Measurements from ENCODE around the gene ADD3.
A peak's percentile ranks its signal among the peaks of the same experiment; 100 is the strongest.
"Not testable (repeated sequence)": the region's sequence is repeated elsewhere in the genome, so short reads cannot be mapped to it uniquely, and the experiment has no call there.

The ADD3 gene

DNA sequence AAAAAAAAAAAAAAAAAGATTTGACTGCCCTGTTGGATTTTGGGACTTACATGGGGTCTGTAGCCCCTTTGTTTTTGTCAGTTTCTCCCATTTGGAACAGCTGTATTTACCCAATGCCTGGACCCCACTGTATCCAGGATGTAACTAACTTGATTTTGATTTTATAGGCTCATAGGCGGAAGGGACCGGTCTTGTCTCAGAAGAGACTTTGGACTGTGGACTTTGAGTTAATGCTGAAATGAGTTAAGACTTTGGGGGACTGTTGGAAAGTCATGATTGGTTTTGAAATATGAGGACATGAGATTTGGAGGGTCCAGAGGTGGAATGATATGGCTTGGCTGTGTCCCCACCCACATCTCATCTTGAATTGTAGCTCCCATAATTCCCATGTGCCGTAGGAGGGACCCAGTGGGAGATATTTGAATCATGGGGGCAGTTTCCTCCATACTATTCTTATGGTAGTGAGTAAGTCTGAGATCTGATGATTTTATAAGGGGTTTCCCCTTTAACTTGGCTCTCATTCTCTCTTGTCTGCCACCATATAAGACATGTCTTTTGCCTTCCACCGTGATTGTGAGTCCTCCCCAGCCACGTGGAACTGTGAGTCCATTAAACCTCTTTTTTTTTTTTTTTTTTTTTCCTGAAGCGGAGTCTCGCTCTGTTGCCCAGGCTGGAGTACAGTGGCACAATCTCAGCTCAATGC is 42.3 kb downstream of the ADD3 start:
- not testable (repeated sequence) for H3K4me3 ChIP-seq (ENCODE audit: low read depth, low read length); H2AFZ ChIP-seq (ENCODE audit: low read length, unreplicated experiment); H3K27me3 ChIP-seq (ENCODE audit: insufficient read depth, low read length); H3K27ac ChIP-seq (ENCODE audit: low read depth, low read length)
- H3K4me1 ChIP-seq (ENCODE audit: control insufficient read depth, insufficient read depth, low read length, unreplicated experiment): peaks cover 15% of the 10 kb centered on the region
- peaks cover 37% of the 10 kb centered on the region for H3K79me2 ChIP-seq (ENCODE audit: control insufficient read depth, insufficient read depth, low read length, unreplicated experiment)
- H3K36me3 ChIP-seq (ENCODE audit: insufficient read depth, low read length): peaks cover 17% of the 10 kb centered on the region; the same call in 1 of the 2 replicates

DNA sequence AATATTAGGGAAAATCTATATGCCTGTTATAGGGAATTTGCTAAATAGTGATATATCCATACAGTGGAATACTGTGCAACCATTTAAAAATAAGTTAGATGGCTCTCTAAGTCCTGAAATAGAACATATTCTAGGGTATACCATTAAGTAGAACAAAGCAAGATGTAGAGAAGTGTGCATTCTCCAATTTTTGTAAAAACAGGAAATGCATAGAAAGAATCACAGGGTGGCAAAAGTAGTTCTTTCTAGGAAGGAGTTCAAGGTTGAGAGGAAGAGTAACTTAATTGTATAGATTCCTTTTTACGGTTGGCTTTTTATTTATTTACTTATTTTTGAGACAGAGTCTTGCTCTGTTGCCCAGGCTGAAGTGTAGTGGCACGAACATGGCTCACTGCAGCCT is 43.7 kb downstream of the ADD3 start:
- peaks cover 13% of the 10 kb centered on the region; the same call in 1 of the 2 replicates for H3K36me3 ChIP-seq (ENCODE audit: insufficient read depth, low read length)
- H3K27me3 ChIP-seq (ENCODE audit: insufficient read depth, low read length): no peaks in the 10 kb centered on the region
- no peak overlapping the region for H2AFZ ChIP-seq (ENCODE audit: low read length, unreplicated experiment)
- H3K4me1 ChIP-seq (ENCODE audit: control insufficient read depth, insufficient read depth, low read length, unreplicated experiment): peaks cover 28% of the 10 kb centered on the region
- H3K4me3 ChIP-seq (ENCODE audit: low read depth, low read length): no peak overlapping the region
- H3K27ac ChIP-seq (ENCODE audit: low read depth, low read length): no peak overlapping the region
- peaks cover 46% of the 10 kb centered on the region for H3K79me2 ChIP-seq (ENCODE audit: control insufficient read depth, insufficient read depth, low read length, unreplicated experiment)

DNA sequence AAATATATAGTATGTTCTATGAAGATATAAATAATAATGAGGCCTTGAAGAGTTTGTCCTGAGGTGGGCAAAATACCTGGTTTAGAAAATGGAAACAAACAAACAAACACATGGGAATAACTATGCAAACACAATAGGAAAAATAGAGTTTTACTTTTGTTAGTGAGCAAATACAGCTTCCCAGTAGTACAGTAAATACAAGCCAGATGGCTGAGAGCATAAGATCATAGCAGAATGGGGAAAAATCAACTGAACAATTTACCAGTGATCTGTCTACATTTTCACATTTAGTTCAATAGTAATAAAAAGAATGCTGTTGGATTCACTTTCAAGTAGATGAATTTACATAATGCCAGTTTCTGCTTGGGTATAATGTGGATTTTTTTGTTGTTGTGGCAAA is 45.1 kb downstream of the ADD3 start:
- H3K27ac ChIP-seq (ENCODE audit: low read depth, low read length): no peak overlapping the region
- 0 out of 2 replicates have a peak, but pooled peaks cover 8% of the 10 kb centered on the region for H3K36me3 ChIP-seq (ENCODE audit: insufficient read depth, low read length)
- H3K4me3 ChIP-seq (ENCODE audit: low read depth, low read length): no peak overlapping the region
- no peaks in the 10 kb centered on the region for H3K27me3 ChIP-seq (ENCODE audit: insufficient read depth, low read length)
- H3K79me2 ChIP-seq (ENCODE audit: control insufficient read depth, insufficient read depth, low read length, unreplicated experiment): peaks cover 59% of the 10 kb centered on the region
- H2AFZ ChIP-seq (ENCODE audit: low read length, unreplicated experiment): no peak overlapping the region
- peaks cover 42% of the 10 kb centered on the region for H3K4me1 ChIP-seq (ENCODE audit: control insufficient read depth, insufficient read depth, low read length, unreplicated experiment)

DNA sequence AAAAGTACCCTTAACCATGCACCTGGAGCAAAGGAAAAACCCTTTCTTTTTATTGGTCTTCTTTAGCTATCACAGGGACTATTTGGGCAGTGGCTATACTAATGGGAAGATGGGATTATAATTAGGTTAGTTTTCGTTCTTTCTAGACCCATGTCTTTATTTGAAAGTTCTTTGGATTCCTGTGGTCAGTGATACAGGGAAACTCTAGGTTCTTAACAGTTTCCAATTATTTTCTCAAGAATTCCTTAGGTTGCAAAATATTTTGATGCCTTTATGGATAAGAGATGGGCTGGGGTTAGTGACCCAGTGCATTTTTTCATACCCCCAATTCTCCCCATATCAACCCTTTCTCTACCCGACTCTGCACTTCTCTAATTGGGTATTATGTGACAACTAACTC is 49.0 kb downstream of the ADD3 start:
- peak overlapping the region; percentile 65 for H3K4me3 ChIP-seq (ENCODE audit: low read depth, low read length)
- peaks cover 65% of the 10 kb centered on the region for H3K79me2 ChIP-seq (ENCODE audit: control insufficient read depth, insufficient read depth, low read length, unreplicated experiment)
- no peak overlapping the region for H2AFZ ChIP-seq (ENCODE audit: low read length, unreplicated experiment)
- H3K36me3 ChIP-seq (ENCODE audit: insufficient read depth, low read length): no peaks in the 10 kb centered on the region
- H3K4me1 ChIP-seq (ENCODE audit: control insufficient read depth, insufficient read depth, low read length, unreplicated experiment): peaks cover 49% of the 10 kb centered on the region
- peak overlapping the region; percentile 29 for H3K27ac ChIP-seq (ENCODE audit: low read depth, low read length)
- H3K27me3 ChIP-seq (ENCODE audit: insufficient read depth, low read length): no peaks in the 10 kb centered on the region

DNA sequence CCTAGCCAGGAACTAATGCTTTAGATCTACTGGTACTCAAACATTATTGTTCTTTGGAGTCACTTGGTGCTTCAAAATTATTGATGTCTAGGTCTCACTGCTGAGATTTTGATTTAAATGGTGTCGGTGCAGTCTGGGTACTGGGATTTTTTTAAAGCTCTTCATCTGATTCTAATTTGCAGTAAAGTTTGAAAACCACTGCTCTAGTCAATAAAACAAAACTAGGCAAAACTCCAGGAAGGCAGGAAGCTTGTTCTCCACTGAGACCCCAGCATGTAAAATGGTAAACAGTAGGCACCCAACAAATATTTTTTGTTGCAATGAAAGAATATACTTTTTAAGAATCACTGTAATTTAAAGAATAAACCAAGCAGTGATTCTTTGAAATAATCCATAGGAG is 49.7 kb downstream of the ADD3 start:
- Histone ChIP-seq H3K79me2 (ENCODE audit: control insufficient read depth, insufficient read depth, low read length, unreplicated experiment) (peaks cover 59% of the 10 kb centered on the region), H3K27me3 (ENCODE audit: insufficient read depth, low read length) (no peaks in the 10 kb centered on the region), H3K27ac (ENCODE audit: low read depth, low read length) (peak overlapping the region; percentile 29; the same call in 1 of the 2 replicates), H3K4me3 (ENCODE audit: low read depth, low read length) (peak overlapping the region; percentile 65; the same call in 1 of the 2 replicates), H3K4me1 (ENCODE audit: control insufficient read depth, insufficient read depth, low read length, unreplicated experiment) (peaks cover 46% of the 10 kb centered on the region), H3K36me3 (ENCODE audit: insufficient read depth, low read length) (no peaks in the 10 kb centered on the region), H2AFZ (ENCODE audit: low read length, unreplicated experiment) (no peak overlapping the region)

DNA sequence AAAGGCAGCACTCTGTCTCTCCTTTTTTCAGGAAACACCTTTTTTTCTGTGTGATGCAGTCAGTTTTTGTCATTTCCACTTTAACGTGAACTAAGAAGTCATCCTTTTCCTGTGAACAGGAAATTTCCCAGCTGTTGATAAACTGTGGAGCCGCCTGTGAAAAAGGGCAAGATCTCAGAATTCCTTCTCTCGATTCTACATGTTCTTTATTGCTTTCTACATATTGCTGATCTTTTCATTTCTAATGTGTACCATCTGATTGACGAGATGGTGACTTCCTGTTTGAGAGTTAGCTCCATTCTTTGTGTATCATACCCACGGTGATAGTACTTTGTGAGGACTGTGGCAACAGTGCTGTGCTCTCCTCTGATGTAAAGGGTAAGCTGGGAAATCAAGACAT is 50.4 kb downstream of the ADD3 start:
- H2AFZ ChIP-seq (ENCODE audit: low read length, unreplicated experiment): no peak overlapping the region
- no peaks in the 10 kb centered on the region for H3K36me3 ChIP-seq (ENCODE audit: insufficient read depth, low read length)
- H3K4me1 ChIP-seq (ENCODE audit: control insufficient read depth, insufficient read depth, low read length, unreplicated experiment): peaks cover 40% of the 10 kb centered on the region
- H3K27ac ChIP-seq (ENCODE audit: low read depth, low read length): no peak overlapping the region
- no peak overlapping the region for H3K4me3 ChIP-seq (ENCODE audit: low read depth, low read length)
- no peaks in the 10 kb centered on the region for H3K27me3 ChIP-seq (ENCODE audit: insufficient read depth, low read length)
- peaks cover 62% of the 10 kb centered on the region for H3K79me2 ChIP-seq (ENCODE audit: control insufficient read depth, insufficient read depth, low read length, unreplicated experiment)

DNA sequence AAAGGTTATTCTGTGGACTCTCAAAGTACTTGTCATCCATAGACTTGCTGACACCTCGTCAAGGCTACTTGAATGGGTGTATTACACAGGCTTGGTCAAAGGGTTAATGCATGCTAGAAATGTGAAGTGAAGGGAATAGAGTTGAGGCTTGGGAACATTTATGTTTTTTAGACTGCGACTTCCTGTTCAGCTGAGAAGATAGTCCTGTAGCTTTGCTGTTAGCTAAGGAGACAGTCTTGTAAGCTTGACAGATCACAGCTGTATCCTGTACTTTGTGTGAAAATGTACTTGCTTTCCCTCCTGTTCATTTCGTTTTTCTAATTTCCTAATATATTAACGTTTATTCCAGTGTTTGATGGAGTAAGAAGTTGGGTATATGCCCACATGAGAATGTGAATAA is 52.1 kb downstream of the ADD3 start:
- H3K4me1 ChIP-seq (ENCODE audit: control insufficient read depth, insufficient read depth, low read length, unreplicated experiment): peaks cover 35% of the 10 kb centered on the region
- H3K79me2 ChIP-seq (ENCODE audit: control insufficient read depth, insufficient read depth, low read length, unreplicated experiment): peaks cover 60% of the 10 kb centered on the region
- no peaks in the 10 kb centered on the region for H3K36me3 ChIP-seq (ENCODE audit: insufficient read depth, low read length)
- H2AFZ ChIP-seq (ENCODE audit: low read length, unreplicated experiment): no peak overlapping the region
- no peak overlapping the region for H3K4me3 ChIP-seq (ENCODE audit: low read depth, low read length)
- H3K27me3 ChIP-seq (ENCODE audit: insufficient read depth, low read length): no peaks in the 10 kb centered on the region
- no peak overlapping the region for H3K27ac ChIP-seq (ENCODE audit: low read depth, low read length)

DNA sequence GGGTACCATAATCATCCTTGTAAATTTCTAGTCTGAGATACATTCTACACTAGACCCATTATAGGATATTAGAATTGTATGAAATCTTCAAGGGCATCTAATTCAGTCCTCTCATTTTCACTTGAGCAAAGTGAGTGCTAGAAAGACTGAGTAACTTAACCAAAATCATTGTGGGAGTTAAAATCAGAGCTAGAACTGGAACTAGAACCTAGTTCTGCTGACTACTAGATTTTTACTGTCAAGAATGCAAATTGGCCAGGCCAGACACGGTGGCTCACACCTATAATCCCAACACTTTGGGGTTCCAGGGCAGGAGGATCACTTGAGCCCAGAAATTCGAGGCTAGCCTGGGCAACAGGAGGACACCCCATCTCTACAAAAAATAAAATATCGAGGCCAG is 53.9 kb downstream of the ADD3 start:
- Histone ChIP-seq H3K27ac (ENCODE audit: low read depth, low read length) (no peak overlapping the region), H2AFZ (ENCODE audit: low read length, unreplicated experiment) (no peak overlapping the region), H3K4me3 (ENCODE audit: low read depth, low read length) (no peak overlapping the region), H3K79me2 (ENCODE audit: control insufficient read depth, insufficient read depth, low read length, unreplicated experiment) (peaks cover 45% of the 10 kb centered on the region), H3K4me1 (ENCODE audit: control insufficient read depth, insufficient read depth, low read length, unreplicated experiment) (peaks cover 19% of the 10 kb centered on the region), H3K27me3 (ENCODE audit: insufficient read depth, low read length) (no peaks in the 10 kb centered on the region), H3K36me3 (ENCODE audit: insufficient read depth, low read length) (no peaks in the 10 kb centered on the region)

DNA sequence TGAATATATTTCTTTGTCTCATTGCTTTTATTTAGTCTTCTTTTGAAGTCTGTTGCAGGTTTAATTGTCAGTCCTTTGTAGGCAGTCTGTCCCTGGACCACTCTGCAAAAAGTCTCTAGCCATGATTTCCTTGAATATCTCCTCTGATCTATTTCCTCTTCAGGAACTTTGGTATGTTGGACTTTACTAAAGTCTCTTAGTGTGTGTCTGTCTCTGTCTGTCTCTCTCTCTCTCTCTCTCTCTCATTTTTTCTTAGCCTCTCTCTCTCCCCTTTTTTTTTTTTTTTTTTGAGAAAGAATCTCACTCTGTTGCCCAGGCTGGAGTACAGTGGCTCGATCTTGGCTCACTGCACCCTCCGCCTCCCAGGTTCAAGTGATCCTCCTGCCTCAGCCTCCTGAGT is 57.5 kb downstream of the ADD3 start:
- no peak overlapping the region for H3K27ac ChIP-seq (ENCODE audit: low read depth, low read length)
- no peaks in the 10 kb centered on the region for H3K27me3 ChIP-seq (ENCODE audit: insufficient read depth, low read length)
- H3K4me3 ChIP-seq (ENCODE audit: low read depth, low read length): no peak overlapping the region
- H3K4me1 ChIP-seq (ENCODE audit: control insufficient read depth, insufficient read depth, low read length, unreplicated experiment): peaks cover 19% of the 10 kb centered on the region
- no peak overlapping the region for H2AFZ ChIP-seq (ENCODE audit: low read length, unreplicated experiment)
- H3K36me3 ChIP-seq (ENCODE audit: insufficient read depth, low read length): no peaks in the 10 kb centered on the region
- peaks cover 34% of the 10 kb centered on the region for H3K79me2 ChIP-seq (ENCODE audit: control insufficient read depth, insufficient read depth, low read length, unreplicated experiment)

DNA sequence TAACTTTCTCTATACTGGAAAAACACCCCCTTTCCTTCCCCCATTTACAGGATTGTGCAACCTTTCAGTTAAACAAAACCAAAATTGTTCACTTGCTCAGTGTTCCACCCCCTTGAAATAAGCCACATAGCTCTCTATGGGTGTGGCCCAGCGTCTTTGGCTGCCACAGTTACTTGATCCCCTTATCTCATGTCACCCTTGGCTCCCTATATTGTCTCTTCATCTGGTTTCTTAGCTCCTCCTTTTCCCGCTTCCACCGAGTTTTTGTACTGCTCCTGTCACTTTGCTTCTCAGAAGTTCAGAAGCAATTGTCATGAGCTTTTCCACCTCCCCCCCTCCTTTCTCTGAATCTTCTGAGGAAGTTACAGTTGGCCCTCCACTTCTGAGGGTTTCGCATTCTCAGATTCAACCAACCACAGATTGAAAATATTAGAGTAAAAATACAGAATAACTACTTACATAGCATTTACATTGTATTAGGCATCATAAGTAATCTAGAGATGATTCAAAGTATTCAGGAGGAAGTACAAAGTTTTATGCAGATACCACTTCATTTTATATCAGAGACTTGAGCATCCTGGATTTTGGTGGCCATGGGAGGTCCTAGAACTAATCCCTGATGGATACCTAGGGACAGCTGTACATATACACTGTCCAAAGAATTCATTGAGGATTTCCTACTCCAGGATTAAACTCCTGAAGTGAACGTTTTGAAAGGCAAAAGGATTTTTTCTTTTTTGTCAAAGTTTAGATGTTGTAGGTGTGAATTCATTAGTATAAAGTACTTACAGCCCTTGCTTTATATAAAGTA is 60.4 kb downstream of the ADD3 start:
- H3K79me2 ChIP-seq (ENCODE audit: control insufficient read depth, insufficient read depth, low read length, unreplicated experiment): peaks cover 38% of the 10 kb centered on the region
- H3K36me3 ChIP-seq (ENCODE audit: insufficient read depth, low read length): no peaks in the 10 kb centered on the region
- H3K27me3 ChIP-seq (ENCODE audit: insufficient read depth, low read length): no peaks in the 10 kb centered on the region
- no peak overlapping the region for H2AFZ ChIP-seq (ENCODE audit: low read length, unreplicated experiment)
- peak overlapping the region; percentile 17; the same call in 1 of the 2 replicates for H3K4me3 ChIP-seq (ENCODE audit: low read depth, low read length)
- H3K27ac ChIP-seq (ENCODE audit: low read depth, low read length): peak overlapping the region; percentile 17; the same call in 1 of the 2 replicates
- peaks cover 19% of the 10 kb centered on the region for H3K4me1 ChIP-seq (ENCODE audit: control insufficient read depth, insufficient read depth, low read length, unreplicated experiment)

DNA sequence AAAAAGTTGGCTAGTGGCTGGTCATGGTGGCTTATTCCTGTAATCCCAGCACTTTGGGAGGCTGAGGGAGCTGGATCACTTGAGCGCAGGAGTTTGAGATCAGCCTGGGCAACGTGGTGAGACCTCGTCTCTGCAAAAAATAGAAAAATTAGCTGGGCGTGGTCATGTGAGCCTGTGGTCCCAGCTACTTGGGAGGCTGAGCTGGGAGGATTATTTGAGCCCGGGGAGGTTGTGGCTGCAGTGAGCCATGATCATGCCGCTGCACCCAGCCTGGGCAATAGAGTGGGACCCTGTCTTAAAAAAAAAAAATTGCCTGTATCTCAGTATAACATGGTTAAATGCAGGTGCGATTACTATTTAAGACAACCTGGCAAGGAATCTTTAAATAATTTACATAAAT is 61.0 kb downstream of the ADD3 start:
- Histone ChIP-seq H2AFZ (ENCODE audit: low read length, unreplicated experiment) (no peak overlapping the region), H3K79me2 (ENCODE audit: control insufficient read depth, insufficient read depth, low read length, unreplicated experiment) (peaks cover 43% of the 10 kb centered on the region), H3K27me3 (ENCODE audit: insufficient read depth, low read length) (no peaks in the 10 kb centered on the region), H3K27ac (ENCODE audit: low read depth, low read length) (no peak overlapping the region), H3K4me3 (ENCODE audit: low read depth, low read length) (no peak overlapping the region), H3K4me1 (ENCODE audit: control insufficient read depth, insufficient read depth, low read length, unreplicated experiment) (peaks cover 24% of the 10 kb centered on the region), H3K36me3 (ENCODE audit: insufficient read depth, low read length) (no peaks in the 10 kb centered on the region)
